ENCODE results near the gene KCNA1. TPM values are rescaled to one million over a fixed set of nuclear protein-coding genes. Genes with fewer than 3 reads are reported as not detected.

Gene KCNA1
- total RNA-seq, 2 donors from 2014 or later = under 0.01 TPM; not detected in 1

DNA sequence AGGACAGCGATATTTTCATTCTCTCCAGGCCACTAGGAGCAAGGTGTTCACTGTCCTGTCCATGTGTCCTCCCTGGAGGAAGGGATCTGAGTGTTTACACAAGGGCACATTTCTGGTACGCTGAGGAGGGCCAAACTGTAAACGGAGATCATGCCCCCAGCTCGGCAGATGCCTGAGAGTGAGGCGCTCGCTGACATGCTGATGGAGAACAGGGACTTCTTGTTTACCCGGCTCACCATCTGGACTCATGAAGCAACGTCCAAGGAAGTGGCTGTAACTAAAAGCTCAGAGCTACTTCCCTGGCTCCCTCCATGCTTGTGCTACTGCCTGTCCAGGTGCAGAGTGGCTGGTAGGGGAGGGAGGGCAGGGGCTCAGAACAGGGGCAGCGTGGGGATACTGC is 43.4 kb upstream of the KCNA1 start:
- no peaks in the 10 kb centered on the region for H3K4me1 ChIP-seq
- 30 to 33% methylated on average over 7 to 9 of the region's 9 CpGs for WGBS, 2 donors
- ATAC-seq (no peak), DNase-seq (peak in 1 of 4 donors; percentile 9)
- peaks cover 0 to 2% of the 10 kb centered on the region in 2 donors for H3K27me3 ChIP-seq
- no peak overlapping the region for H3K27ac ChIP-seq
- intact Hi-C loops (cut with DNase I) = no loop called here
- H3K4me3 ChIP-seq = no peak overlapping the region
- TF ChIP-seq, protein P1, sequence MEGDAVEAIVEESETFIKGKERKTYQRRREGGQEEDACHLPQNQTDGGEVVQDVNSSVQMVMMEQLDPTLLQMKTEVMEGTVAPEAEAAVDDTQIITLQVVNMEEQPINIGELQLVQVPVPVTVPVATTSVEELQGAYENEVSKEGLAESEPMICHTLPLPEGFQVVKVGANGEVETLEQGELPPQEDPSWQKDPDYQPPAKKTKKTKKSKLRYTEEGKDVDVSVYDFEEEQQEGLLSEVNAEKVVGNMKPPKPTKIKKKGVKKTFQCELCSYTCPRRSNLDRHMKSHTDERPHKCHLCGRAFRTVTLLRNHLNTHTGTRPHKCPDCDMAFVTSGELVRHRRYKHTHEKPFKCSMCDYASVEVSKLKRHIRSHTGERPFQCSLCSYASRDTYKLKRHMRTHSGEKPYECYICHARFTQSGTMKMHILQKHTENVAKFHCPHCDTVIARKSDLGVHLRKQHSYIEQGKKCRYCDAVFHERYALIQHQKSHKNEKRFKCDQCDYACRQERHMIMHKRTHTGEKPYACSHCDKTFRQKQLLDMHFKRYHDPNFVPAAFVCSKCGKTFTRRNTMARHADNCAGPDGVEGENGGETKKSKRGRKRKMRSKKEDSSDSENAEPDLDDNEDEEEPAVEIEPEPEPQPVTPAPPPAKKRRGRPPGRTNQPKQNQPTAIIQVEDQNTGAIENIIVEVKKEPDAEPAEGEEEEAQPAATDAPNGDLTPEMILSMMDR (IDR thresholded peaks at IDR 0.05) = no peak
- no peak for TF ChIP-seq POLR2A (IDR thresholded peaks at IDR 0.05)
- H3K36me3 ChIP-seq (replicated peaks in 1 of 2; ENCODE audit: insufficient read depth in 1 of 2, low read depth in 2 of 2) = no peaks in the 10 kb centered on the region
- no peaks in the 10 kb centered on the region for H3K9me3 ChIP-seq

DNA sequence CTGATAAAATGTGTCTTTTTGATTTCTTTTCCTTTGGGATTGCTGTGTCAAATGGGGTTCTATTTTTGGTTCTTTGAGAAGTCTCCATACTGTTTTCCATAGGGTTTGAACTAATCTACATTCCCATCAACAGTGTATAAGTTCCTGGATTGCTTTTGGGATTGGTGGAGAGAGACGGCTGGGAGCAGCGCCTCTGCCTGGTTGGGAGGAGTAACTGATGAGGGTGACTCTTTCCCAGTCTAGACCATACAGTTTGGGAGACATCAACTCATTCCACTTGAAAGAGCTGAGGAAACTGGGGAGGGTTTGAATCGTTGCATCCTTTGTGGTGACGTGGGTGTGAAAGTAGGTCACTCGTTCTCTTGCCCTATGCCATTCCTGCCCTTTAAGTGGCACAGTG is 42.3 kb upstream of the KCNA1 start:
- ATAC-seq (no peak), DNase-seq (no peak)
- no peak overlapping the region for H3K27ac ChIP-seq
- H3K36me3 ChIP-seq (replicated peaks in 1 of 2; ENCODE audit: insufficient read depth in 1 of 2, low read depth in 2 of 2) = no peaks in the 10 kb centered on the region
- 75 to 80% methylated on average over 5 of the region's 5 CpGs for WGBS, 2 donors
- H3K27me3 ChIP-seq = peaks cover 0 to 4% of the 10 kb centered on the region in 2 donors
- H3K4me1 ChIP-seq = no peaks in the 10 kb centered on the region
- no peak for TF ChIP-seq POLR2A (IDR thresholded peaks at IDR 0.05)
- TF ChIP-seq, protein P1 (IDR thresholded peaks at IDR 0.05) = no peak
- intact Hi-C loops (cut with DNase I) = no loop called here
- H3K4me3 ChIP-seq = no peak overlapping the region
- no peaks in the 10 kb centered on the region for H3K9me3 ChIP-seq

DNA sequence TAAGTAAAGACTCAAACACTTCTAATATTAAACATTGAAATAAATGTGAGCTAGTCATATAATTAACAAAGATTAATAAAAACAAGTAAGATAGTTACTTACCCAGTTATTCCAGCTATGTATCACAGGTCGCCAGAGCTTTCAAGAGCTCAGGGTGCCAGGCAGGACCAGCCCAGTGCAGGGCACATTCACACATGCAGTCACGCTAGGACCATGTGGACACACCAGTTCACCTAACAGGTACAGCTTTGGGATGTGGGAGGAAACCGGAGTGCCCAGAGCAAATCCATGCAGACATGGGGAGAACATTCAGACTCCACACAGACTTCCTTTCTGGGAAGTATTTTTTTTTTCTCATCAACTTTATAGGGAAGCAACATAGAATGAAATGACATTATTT is 39.3 kb upstream of the KCNA1 start:
- 65 to 70% methylated on average over 3 of the region's 3 CpGs for WGBS, 2 donors

DNA sequence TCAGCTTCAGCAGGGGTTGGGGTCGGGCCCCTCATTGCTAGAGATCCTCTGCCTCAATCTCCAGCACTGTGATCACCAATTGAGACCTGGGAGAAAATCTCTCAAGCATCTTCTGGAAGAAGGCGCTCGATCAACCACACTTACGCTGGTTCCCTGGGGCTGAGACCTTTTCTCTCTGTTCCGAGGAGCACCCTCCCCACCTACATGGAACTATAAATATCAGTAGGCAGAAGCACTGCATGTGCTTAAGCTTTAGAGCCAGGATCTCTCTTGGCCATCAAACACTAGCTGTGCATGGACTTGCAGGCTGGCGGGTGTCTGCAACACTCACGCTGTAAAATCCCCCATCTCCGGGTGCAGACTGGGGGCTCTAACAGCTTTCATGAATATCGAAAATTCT is 38.2 kb upstream of the KCNA1 start:
- no peaks in the 10 kb centered on the region for H3K4me1 ChIP-seq
- peaks cover 0 to 4% of the 10 kb centered on the region in 2 donors for H3K27me3 ChIP-seq
- TF ChIP-seq POLR2A (IDR thresholded peaks at IDR 0.05) = no peak
- TF ChIP-seq, protein P1 (IDR thresholded peaks at IDR 0.05) = no peak
- intact Hi-C loops (cut with DNase I) = no loop called here
- no peak overlapping the region for H3K27ac ChIP-seq
- no peak for DNase-seq
- ATAC-seq = no peak
- H3K9me3 ChIP-seq = no peaks in the 10 kb centered on the region
- WGBS, 2 donors = 69 to 74% methylated on average over 9 of the region's 9 CpGs
- no peaks in the 10 kb centered on the region for H3K36me3 ChIP-seq (replicated peaks in 1 of 2; ENCODE audit: insufficient read depth in 1 of 2, low read depth in 2 of 2)
- no peak overlapping the region for H3K4me3 ChIP-seq

More for the DNA sequence above, 39.3 kb upstream of the KCNA1 start:
- H3K36me3 ChIP-seq (replicated peaks in 1 of 2; ENCODE audit: insufficient read depth in 1 of 2, low read depth in 2 of 2) = no peaks in the 10 kb centered on the region
- ATAC-seq = no peak
- no peaks in the 10 kb centered on the region for H3K4me1 ChIP-seq
- no peak overlapping the region for H3K27ac ChIP-seq
- TF ChIP-seq, protein P1 (IDR thresholded peaks at IDR 0.05) = no peak
- TF ChIP-seq POLR2A (IDR thresholded peaks at IDR 0.05) = no peak
- intact Hi-C loops (cut with DNase I) = no loop called here
- H3K27me3 ChIP-seq = peaks cover 0 to 4% of the 10 kb centered on the region in 2 donors
- no peaks in the 10 kb centered on the region for H3K9me3 ChIP-seq
- no peak for DNase-seq
- no peak overlapping the region for H3K4me3 ChIP-seq

DNA sequence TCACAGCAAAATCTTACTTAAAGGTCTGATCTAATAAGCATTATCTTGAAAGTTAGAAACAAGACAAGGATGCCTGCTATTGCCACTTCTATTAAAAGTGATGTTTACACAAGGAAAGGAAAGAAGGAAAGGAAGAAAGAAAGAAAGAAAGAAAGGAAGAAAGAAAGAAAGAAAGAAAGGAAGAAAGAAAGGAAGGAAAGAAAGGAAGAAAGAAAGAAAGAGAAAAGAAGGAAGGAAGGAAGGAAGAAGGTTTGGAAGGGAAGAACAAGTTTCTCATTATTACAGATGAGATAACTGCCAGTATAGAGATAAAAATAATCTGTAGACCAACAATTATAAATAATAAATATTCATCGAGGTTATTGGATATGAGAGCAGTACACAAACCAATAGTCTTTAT is 35.8 kb upstream of the KCNA1 start:
- no peak for TF ChIP-seq POLR2A (IDR thresholded peaks at IDR 0.05)
- TF ChIP-seq, protein P1 (IDR thresholded peaks at IDR 0.05) = no peak
- peaks cover 0 to under 1% (median 0%) of the 10 kb centered on the region in 3 donors for H3K9me3 ChIP-seq

More for the DNA sequence above, 35.8 kb upstream of the KCNA1 start:
- peaks cover 0 to 4% of the 10 kb centered on the region in 2 donors for H3K27me3 ChIP-seq
- no peaks in the 10 kb centered on the region for H3K4me1 ChIP-seq
- WGBS, 2 donors = 47 to 48% methylated on average over 1 of the region's 1 CpG
- intact Hi-C loops (cut with DNase I) = no loop called here
- no peaks in the 10 kb centered on the region for H3K36me3 ChIP-seq (replicated peaks in 1 of 2; ENCODE audit: insufficient read depth in 1 of 2, low read depth in 2 of 2)
- H3K27ac ChIP-seq = no peak overlapping the region
- H3K4me3 ChIP-seq = no peak overlapping the region
- ATAC-seq (no peak), DNase-seq (no peak)

All from body of pancreas (tissue), 4 donors.